ENCODE data around the gene GFI1.
A peak's percentile ranks its signal among the peaks of the same experiment; 100 is the strongest.
"Not testable (repeated sequence)": the region's sequence is repeated elsewhere in the genome, so short reads cannot be mapped to it uniquely, and the experiment has no call there.

The GFI1 gene

DNA sequence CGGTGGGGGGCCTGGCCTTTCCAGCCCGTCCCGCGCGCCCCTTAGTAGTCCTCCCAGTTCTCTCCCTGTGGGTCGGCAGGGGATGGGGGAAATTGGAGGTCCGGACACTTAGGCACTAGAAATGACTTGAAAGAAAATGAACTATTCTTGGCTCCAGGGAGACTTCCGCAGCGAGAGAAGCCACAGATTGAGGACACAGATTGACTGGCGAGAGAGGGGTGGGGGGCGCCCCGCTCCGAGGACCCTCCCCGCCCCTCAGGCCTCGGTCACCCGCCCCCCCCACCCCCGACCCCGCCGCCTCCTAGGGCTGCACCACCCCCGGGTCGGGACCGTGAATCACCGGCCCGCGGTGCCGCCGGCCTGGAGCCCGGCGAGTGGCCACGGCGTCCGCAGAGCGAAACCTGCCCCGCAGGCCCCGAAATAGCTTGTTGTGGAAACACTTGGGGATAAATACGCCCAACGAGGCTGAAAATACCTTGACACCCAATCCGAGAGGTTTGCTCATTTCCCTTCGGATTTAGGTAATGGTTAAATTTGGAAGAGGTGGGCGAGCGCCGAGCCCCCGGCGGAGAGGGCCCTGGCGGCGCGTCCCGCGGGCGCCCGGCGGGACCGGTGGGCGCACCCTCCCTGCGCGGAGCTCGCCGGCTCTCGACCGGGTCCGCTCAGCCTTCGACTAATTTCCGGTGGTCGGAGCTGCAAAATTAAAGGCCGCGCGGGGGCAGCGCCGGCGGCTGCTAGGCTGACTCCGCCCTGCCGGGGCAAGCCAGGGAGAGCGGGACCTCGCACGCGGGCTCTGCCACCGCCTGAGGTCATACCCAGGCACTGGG lies at the start of gene GFI1:
Gene GFI1 (minus strand): TSS at position 675 of the 827 bp plus-strand sequence. CDS start 3,438 bp downstream, outside the sequence.
- peak; percentile 22 for DNase-seq

- DNase-seq: not testable (repeated sequence)
Observed at GRCh38 chr1:92532371-92532770, 45.6 kb upstream of the GFI1 start.

GRCh38 chr1:92531939-92532338 lies 45.2 kb upstream of the GFI1 start:
- not testable (repeated sequence) for DNase-seq

GRCh38 chr1:92527670-92528069 lies 40.9 kb upstream of the GFI1 start:
- no peak for DNase-seq

DNA sequence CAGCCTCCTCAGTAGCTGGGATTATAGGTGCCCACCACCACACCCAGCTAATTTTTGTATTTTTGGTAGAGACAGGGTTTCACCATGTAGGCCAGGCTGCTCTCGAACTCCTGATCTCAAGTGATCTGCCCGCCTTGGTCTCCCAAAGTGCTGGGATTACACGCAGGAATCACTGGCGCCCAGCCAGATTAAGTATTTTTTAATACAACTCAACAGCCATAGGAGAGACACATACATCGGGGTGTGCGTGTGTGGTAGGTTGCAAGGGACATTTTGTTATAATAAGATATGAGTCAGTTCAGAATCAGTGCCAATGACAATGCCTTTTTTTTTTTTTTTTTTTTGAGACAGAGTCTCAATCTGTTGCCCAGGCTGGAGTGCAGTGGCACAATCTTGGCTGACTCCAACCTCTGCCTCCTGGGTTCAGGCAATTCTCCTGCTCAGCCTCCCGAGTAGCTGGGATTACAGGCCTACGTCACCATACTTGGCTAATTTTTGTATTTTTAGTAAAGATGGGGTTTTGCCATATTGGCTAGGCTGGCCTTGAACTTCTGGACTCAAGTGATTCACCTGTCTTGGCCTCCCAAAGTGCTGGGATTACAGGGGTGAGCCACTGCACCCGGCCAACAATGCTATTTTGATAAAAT lies 38.3 kb upstream of the GFI1 start:
- DNase-seq: not testable (repeated sequence)

DNA sequence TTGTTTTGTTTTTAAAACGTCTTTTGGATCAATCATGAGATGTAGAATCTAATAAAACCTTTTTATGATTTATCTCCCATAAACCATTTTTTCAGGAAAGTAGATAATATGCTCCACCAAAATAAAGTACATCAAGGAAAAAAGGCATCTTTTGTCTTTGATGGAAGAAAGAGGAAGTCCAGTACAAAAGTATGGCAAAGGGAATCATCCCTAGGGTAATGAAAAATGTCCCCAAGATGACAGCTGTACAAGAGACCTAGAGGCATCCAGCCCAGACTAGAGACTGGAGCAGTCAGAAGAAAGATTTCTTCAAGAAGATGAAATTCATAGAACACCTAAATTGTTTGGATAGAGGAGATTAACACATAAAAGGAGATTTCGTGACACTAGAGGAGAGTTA lies 32.3 kb upstream of the GFI1 start:
- no peak for DNase-seq

- DNase-seq: no peak
Observed at GRCh38 chr1:92516574-92516973, 29.8 kb upstream of the GFI1 start.

DNA sequence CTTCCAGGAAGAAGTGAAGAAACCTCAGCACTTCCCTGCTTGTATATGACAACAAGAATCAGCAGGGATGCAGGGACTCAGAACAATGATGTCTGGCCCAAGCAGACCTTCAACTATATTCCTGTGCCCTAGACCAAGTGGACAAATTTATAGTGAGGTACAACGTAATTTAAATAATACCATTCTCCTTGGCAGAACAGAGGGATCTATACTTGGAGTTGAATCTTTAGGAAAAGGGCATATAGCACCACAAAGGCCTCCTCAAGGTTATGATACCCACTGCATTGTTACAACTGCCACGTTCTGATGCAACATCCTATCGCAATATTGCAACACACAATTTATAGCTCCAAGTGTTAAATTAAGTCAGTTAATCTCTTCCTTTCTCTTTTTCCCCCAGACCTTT lies 29.1 kb upstream of the GFI1 start:
- DNase-seq: no peak

- DNase-seq: no peak
Observed at GRCh38 chr1:92511541-92511940, 24.8 kb upstream of the GFI1 start.

DNA sequence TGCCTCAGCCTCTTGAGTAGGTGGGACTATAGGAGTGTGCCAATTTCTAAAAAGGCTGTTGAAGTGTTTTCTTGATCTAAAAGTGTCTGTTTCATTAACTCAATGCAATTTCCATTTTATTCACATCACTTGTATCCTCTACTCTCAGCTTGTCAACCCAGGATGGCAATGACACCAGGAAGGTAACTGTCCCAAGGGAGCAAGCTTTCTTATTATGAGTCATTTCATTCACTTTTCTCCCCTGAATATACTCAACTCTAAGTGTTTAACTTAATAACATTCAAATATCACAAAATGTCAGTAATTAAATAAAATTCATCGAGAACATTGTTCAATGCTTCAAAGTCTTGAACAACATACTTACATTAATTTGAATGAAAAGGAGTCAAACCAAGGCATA lies 22.9 kb upstream of the GFI1 start:
- DNase-seq: no peak

- DNase-seq: no peak
Observed at GRCh38 chr1:92505015-92505692, 18.4 kb upstream of the GFI1 start.

DNA sequence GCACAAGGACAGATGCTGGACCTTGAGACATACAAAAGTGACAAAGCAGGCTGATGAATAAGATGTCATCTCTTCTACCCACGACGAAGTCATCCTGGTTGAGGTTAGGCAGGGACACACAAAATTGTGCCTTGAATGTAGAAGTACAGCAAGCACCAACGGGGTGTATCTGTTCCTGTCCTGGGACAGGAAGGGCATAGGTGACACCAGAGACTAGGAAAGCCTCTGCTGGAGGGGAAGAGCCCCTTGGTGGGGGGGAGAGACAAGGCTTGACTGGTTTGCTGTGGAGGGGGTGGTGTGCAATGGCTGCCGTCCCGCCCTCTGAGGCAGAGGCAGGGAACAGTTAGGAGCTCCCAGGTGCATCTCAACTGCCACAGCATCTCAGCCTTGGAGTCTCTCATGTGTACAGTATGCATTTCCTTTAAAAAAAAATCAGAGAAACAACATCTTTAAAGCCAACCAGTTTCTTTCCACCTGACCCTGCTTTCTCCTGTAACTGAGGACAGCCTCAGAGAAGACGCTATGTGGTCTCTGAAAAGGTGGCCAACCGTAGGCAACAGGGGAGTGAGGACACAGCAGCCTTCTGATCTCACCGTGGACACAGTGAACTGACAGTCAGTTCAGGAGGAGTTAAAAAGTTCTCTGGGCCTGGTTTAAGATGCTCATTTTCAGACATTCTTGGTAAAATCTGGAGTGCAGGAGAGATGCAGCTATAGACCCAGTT lies 17.7 kb upstream of the GFI1 start:
- DNase-seq: no peak

DNA sequence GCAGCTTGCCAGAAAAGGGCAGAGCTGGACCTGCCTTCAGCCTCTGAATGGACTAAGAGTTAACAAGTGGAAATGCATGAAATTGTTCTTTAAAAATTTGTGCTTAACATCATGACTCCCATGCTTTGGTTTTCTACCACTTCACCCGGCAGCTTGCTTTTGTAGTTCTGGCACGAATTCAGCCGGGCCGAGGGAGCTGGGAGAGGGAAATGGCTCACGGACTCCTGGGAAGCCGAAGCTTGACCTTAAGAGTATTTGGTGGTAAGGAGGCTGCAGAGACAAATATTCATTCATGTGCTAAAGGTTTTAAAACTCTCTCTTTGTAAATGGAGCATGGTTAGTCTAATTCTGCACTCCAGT lies 17.2 kb upstream of the GFI1 start:
- DNase-seq: no peak

DNA sequence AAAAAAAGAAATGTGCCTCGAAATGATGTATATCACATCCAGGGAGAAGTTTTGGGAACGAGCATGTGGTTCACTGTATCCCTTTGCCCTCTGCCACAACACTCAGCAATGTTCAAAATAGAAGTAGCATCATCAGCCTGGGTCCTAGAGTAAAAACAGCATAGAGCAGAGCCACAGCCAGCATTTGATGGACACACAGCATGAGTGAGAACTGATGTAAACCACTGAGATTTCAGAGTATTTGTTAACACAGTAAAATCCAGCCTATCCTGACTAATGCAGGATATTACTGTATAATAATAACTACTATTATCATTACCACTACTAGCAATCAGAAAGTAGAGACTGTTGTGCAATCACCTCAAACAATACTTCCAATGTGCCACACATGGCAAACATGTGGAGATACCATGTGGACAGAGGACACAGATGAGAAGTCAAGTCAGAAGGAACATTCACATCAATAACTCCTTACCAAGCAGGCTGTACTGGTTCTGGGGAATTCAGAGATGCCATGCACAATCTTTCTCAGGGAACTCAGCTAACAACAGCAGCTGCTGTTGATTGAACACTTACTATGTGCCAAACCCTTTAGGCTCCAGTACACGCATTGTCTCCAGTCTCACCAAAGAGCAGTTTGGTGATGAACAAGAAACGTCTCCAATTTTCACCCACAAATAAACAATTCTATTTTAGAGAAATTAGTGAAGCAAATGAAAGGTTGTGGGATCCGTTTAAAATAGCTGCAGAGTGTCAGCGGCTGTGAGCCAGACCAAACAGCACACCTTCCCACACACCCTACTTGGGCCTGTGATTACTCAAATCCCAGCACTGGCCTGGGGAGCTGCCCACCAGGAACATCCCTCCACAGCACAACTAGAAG lies 16.6 kb upstream of the GFI1 start:
- no peak for DNase-seq

GRCh38 chr1:92502247-92502646 lies 15.5 kb upstream of the GFI1 start:
- DNase-seq: no peak

- no peak for DNase-seq
Observed at GRCh38 chr1:92500552-92500951, 13.8 kb upstream of the GFI1 start.

DNA sequence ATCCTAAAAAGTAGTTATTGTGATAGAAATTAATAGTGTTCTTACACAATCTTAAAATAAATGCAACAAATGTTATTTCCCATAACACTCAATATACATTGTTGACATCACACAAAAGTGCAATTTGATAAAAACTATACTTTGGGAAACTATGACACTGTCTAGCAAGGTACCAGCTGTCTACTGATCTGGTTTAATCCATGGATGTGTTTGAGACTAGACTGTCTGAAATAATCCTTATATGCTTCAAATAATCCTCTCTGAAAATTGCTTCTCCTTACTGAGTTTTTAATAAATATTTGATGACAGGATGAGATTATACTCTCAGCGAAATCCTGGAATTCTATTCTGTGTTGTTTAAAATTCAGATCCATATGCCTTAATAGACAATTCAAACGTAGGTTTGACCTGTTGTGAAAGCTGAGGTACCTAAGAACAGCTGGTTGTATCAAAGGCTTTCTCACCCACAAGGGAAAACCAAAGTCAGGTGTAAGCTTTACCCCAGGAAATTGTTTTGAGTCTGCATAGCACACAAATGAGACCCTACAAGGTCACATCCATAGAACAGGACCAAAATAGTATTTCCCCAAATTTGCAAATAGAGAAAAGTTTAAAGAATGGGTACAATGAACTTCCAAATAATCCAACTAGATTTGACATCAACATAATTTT lies 8.8 kb upstream of the GFI1 start:
- DNase-seq: no peak

GRCh38 chr1:92494485-92495141 lies 7.9 kb upstream of the GFI1 start:
- no peak for DNase-seq

GRCh38 chr1:92493139-92493538 lies 6.4 kb upstream of the GFI1 start:
- DNase-seq: no peak

DNA sequence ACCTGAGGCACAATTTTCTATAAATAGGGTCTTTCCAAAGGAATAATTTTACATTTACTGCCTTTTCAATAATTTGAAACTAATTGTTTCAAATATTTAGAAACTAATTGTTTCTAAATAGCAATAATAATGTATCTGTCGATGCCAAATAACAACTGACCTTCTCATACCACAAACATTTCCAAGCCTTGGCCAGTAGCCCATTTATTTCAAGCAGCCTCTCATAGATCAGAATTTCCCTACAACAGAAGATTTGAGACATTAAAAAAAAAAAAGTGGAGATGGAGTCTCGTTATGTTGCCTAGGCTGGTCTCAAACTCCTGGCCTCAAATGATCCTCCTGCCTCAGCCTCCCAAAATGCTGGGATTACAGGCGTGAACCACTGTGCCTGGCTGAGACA lies 2.1 kb upstream of the GFI1 start:
- DNase-seq: no peak

DNA sequence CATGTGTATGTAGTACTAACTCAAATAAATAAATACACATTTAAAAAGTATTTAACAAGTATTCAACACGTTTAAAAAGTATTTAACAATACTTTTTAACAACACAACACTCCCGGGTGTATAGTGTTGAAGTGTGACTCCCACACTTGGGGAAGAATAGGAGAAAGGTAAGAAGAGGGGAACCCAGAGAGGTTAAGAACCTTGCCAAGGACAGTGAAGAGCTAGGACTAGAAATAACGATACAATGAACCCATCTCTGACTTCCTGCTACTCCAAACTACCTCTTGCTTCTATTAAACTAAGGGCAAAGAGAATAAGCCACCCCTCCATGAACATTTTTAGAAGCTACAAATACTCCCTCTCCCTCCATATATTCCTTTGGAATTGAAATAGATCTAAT lies 1.7 kb upstream of the GFI1 start:
- no peak for DNase-seq
